Lower leg skin (tissue), 4 donors: ENCODE measurements around the gene CTDSPL. TPM values are rescaled to one million over a fixed set of nuclear protein-coding genes. Genes with fewer than 3 reads are reported as not detected.

Experiments
- DNase-seq, 2 donors: peaks; one replicate each; pipeline ENCODE4 v3.0.0-alpha.2; 2019; ENCODE audit warnings: low spot score in 2 of 2
- H3K4me3 ChIP-seq: fragments of 200-600 bp; sonication (generic); 2 replicates; pipeline ENCODE4 v1.5.1; 2017; ENCODE audit warnings: mild to moderate bottlenecking, low read depth; ENCODE audit not compliant: poor library complexity, severe bottlenecking
- POLR2A ChIP-seq, 2 donors: fragments of 450-650 bp; IDR thresholded peaks; one replicate each; pipeline ENCODE4 v1.6.1; 2016 to 2017; ENCODE audit warnings: antibody characterized with exemption in 2 of 2, mild to moderate bottlenecking in 1 of 2, moderate library complexity in 1 of 2
- WGBS, 2 donors: methylation state at CpG; one replicate each; pipeline ENCODE4 v1.1.5; 2018; 5-methylcytosine and 5-hydroxymethylcytosine counted together
- intact Hi-C: fragments of 100-400 bp; cut with DNase I; formaldehyde crosslinking; loops from one replicate; pipeline ENCODE4 v1.15.0; 2023; ENCODE audit warnings: low total_unique reads
- total RNA-seq, 4 donors: library from RNA; depleted of rRNA; stranded (reverse); fragments of >200 nt; gene quantifications; one replicate each; pipeline ENCODE4 v1.1.0, GENCODE V29; 2016
- TF ChIP-seq, protein P1 (sequence below), 3 donors: fragments of 450-650 bp; IDR thresholded peaks; one replicate each; pipeline ENCODE4 v1.5.1; 2016; ENCODE audit warnings: antibody characterized with exemption in 3 of 3, mild to moderate bottlenecking in 3 of 3, moderate library complexity in 2 of 3

CTDSPL gene
- total RNA-seq, 4 donors from 2014 or later: 59.8 to 97.5 (median 94.6) TPM

GRCh38 chr3:38006445-38006995 is 144.8 kb downstream of the CTDSPL start:
- WGBS, 2 donors: 86 to 91% methylated on average over 11 to 16 of the region's 16 CpGs
- intact Hi-C loops: loop anchor here (10.0 kb wide), 1 partner anchor 108 kb away; no protein-coding TSS in a partner anchor

GRCh38 chr3:38007754-38008090 is 146.0 kb downstream of the CTDSPL start:
- no peak for DNase-seq
- 89 to 91% methylated on average over 7 of the region's 7 CpGs for WGBS, 2 donors

More at GRCh38 chr3:38006445-38006995, 144.8 kb downstream of the CTDSPL start:
- TF ChIP-seq, protein P1, sequence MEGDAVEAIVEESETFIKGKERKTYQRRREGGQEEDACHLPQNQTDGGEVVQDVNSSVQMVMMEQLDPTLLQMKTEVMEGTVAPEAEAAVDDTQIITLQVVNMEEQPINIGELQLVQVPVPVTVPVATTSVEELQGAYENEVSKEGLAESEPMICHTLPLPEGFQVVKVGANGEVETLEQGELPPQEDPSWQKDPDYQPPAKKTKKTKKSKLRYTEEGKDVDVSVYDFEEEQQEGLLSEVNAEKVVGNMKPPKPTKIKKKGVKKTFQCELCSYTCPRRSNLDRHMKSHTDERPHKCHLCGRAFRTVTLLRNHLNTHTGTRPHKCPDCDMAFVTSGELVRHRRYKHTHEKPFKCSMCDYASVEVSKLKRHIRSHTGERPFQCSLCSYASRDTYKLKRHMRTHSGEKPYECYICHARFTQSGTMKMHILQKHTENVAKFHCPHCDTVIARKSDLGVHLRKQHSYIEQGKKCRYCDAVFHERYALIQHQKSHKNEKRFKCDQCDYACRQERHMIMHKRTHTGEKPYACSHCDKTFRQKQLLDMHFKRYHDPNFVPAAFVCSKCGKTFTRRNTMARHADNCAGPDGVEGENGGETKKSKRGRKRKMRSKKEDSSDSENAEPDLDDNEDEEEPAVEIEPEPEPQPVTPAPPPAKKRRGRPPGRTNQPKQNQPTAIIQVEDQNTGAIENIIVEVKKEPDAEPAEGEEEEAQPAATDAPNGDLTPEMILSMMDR (IDR thresholded peaks at IDR 0.05): no peak
- TF ChIP-seq POLR2A (IDR thresholded peaks at IDR 0.05): no peak
- DNase-seq: no peak
- H3K4me3 ChIP-seq: no peak overlapping the region

GRCh38 chr3:38008191-38008701 is 146.6 kb downstream of the CTDSPL start:
- TF ChIP-seq, protein P1 (IDR thresholded peaks at IDR 0.05): no peak
- TF ChIP-seq POLR2A (IDR thresholded peaks at IDR 0.05): no peak
- DNase-seq: no peak
- H3K4me3 ChIP-seq: no peak overlapping the region
- WGBS, 2 donors: 90 to 96% methylated on average over 16 to 19 of the region's 19 CpGs
- intact Hi-C loops: loop anchor here (10.0 kb wide), 1 partner anchor 107 kb away; no protein-coding TSS in a partner anchor

More at GRCh38 chr3:38007754-38008090, 146.0 kb downstream of the CTDSPL start:
- no peak for TF ChIP-seq POLR2A (IDR thresholded peaks at IDR 0.05)
- TF ChIP-seq, protein P1 (IDR thresholded peaks at IDR 0.05): no peak
- intact Hi-C loops: loop anchor here (10.0 kb wide), 1 partner anchor 107 kb away; no protein-coding TSS in a partner anchor
- H3K4me3 ChIP-seq: no peak overlapping the region

- intact Hi-C loops: loop anchor here (10.0 kb wide), 1 partner anchor 106 kb away; no protein-coding TSS in a partner anchor
- WGBS, 2 donors: 92 to 93% methylated on average over 8 to 16 of the region's 16 CpGs
- H3K4me3 ChIP-seq: no peak overlapping the region
- no peak for DNase-seq
- TF ChIP-seq POLR2A (IDR thresholded peaks at IDR 0.05): no peak
- TF ChIP-seq, protein P1 (IDR thresholded peaks at IDR 0.05): no peak
Measured at GRCh38 chr3:38008971-38009580, 147.4 kb downstream of the CTDSPL start.

DNA sequence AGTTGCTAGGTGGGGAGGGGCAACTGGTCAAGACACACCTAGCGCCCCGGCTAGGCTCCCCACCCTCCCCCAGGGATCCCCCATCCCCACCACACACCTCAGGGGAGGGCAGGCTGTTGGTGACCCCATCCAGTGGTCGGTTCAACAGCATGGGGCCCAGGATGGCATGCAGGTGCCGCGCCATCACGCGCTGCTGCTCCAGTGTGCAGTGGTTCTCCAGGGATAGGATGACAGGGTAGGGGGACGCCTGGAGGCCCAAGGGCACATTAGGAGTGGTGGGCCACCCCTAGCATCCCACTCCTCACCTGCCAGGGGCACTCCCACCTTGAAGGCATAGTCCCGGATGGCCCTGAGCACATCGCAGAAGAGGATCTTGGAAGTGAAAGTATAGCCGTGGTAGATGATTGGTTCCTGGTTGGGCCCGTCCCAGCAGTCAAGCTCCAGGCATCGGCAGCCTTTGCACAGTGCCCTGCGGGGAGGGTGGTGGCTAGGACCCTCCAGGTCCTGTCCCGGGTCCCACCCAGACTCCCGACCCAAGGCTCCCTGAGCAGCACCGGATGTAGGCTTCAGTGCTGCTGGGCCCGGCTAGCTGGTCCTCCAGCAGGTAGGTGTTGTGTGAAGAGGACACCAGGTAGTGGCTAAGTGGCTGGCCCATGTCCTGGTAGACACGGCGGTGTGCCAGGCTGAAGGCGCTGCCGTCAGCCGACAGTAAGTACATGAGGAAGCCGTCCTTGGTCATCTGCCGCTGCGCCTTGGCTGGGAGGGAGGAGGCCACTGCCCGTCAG is 148.3 kb downstream of the CTDSPL start:
- no peak overlapping the region for H3K4me3 ChIP-seq
- WGBS, 2 donors: 88 to 92% methylated on average over 22 to 23 of the region's 27 CpGs
- TF ChIP-seq, protein P1 (IDR thresholded peaks at IDR 0.05): no peak
- no peak for TF ChIP-seq POLR2A (IDR thresholded peaks at IDR 0.05)
- no peak for DNase-seq
- intact Hi-C loops: loop anchor here (10.0 kb wide), 1 partner anchor 105 kb away; no protein-coding TSS in a partner anchor
